HepG2 (cell line): Measurements from ENCODE around the gene IP6K3. TPM values are rescaled to one million over a fixed set of nuclear protein-coding genes. Genes with fewer than 3 reads are reported as not detected.

Experiments used
- EEA1 ChIP-seq: sonication (generic); formaldehyde crosslinking; IDR thresholded peaks from 2 replicates; pipeline ENCODE4 v1.5.1; 2020; ENCODE audit warnings: mild to moderate bottlenecking, missing genetic modification reagents, borderline replicate concordance
- FOXK1 ChIP-seq: sonication (generic); formaldehyde crosslinking; IDR thresholded peaks from 2 replicates; pipeline ENCODE4 v1.4.0; 2020; ENCODE audit warnings: low read depth, missing genetic modification reagents, borderline replicate concordance
- GABPB1 ChIP-seq: IDR thresholded peaks from 2 replicates; pipeline ENCODE4 v1.6.1; 2016; ENCODE audit warnings: mild to moderate bottlenecking, missing genetic modification reagents, moderate library complexity, missing compliant biosample characterization
- KLF11 ChIP-seq: IDR thresholded peaks from 2 replicates; pipeline ENCODE4 v1.6.1; 2016; ENCODE audit warnings: missing compliant biosample characterization
- KLF12 ChIP-seq: sonication (generic); formaldehyde crosslinking; IDR thresholded peaks from 2 replicates; pipeline ENCODE4 v1.4.0; 2020; ENCODE audit warnings: missing genetic modification reagents, borderline replicate concordance
- MEIS1 ChIP-seq: sonication (generic); formaldehyde crosslinking; IDR thresholded peaks from 2 replicates; pipeline ENCODE4 v1.9.0; 2021; ENCODE audit warnings: mild to moderate bottlenecking, missing genetic modification reagents, moderate library complexity, borderline replicate concordance
- NCOA5 ChIP-seq: sonication (generic); formaldehyde crosslinking; IDR thresholded peaks from 2 replicates; pipeline ENCODE4 v1.4.0; 2020; ENCODE audit warnings: missing genetic modification reagents
- PBX2 ChIP-seq: IDR thresholded peaks from 2 replicates; pipeline ENCODE4 v1.6.1; 2016; ENCODE audit warnings: control low read depth
- SIN3B ChIP-seq: fragments of 150-350 bp; IDR thresholded peaks from 2 replicates; pipeline ENCODE4 v1.6.1; 2014; ENCODE audit warnings: low read length
- SMARCC2 ChIP-seq: fragments of 450-650 bp; IDR thresholded peaks from 2 replicates; pipeline ENCODE4 v1.6.1; 2017; ENCODE audit warnings: antibody characterized with exemption, mild to moderate bottlenecking
- ZBTB10 ChIP-seq: sonication (generic); formaldehyde crosslinking; IDR thresholded peaks from 2 replicates; pipeline ENCODE4 v1.4.0; 2020; ENCODE audit warnings: missing genetic modification reagents, borderline replicate concordance
- ZMYM2 ChIP-seq: sonication (generic); formaldehyde crosslinking; IDR thresholded peaks from 2 replicates; pipeline ENCODE4 v1.8.0; 2022; ENCODE audit warnings: mild to moderate bottlenecking, missing genetic modification reagents
- ZNF17 ChIP-seq: sonication (generic); formaldehyde crosslinking; IDR thresholded peaks from 2 replicates; pipeline ENCODE4 v1.5.0; 2020; ENCODE audit warnings: mild to moderate bottlenecking, missing genetic modification reagents
- ZNF230 ChIP-seq: sonication (generic); formaldehyde crosslinking; IDR thresholded peaks from 2 replicates; pipeline ENCODE4 v1.4.0; 2020; ENCODE audit warnings: mild to moderate bottlenecking, missing genetic modification reagents
- ZNF331 ChIP-seq: sonication (generic); formaldehyde crosslinking; IDR thresholded peaks from 2 replicates; pipeline ENCODE4 v1.4.0; 2020; ENCODE audit warnings: missing genetic modification reagents
- ZNF562 ChIP-seq: sonication (generic); formaldehyde crosslinking; IDR thresholded peaks from 2 replicates; pipeline ENCODE4 v1.8.0; 2022; ENCODE audit warnings: missing genetic modification reagents, borderline replicate concordance
- ZNF7 ChIP-seq: IDR thresholded peaks from 2 replicates; pipeline ENCODE4 v1.6.1; 2016; ENCODE audit warnings: missing biosample characterization, missing genetic modification reagents
- ZNF891 ChIP-seq: sonication (generic); formaldehyde crosslinking; IDR thresholded peaks from 2 replicates; pipeline ENCODE4 v1.5.0; 2020; ENCODE audit warnings: mild to moderate bottlenecking, missing genetic modification reagents
- polyA plus RNA-seq, 8 experiments: library from polyadenylated mRNA; depleted of rRNA in 3 of 8; stranded (reverse) in 7 of 8; unstranded in 1 of 8; fragments of >200 nt; fragmentation: Illumina TruSeq in 4 of 8; extraction: Trizol in 4 of 8; gene quantifications; 2 replicates each; pipeline versions ENCODE4 v1.2.1 to v1.2.3, GENCODE V29; 2011 to 2016; ENCODE audit warnings: low read depth in 4 of 8, missing spikeins in 1 of 8, mixed read lengths in 1 of 8; ENCODE audit not compliant: insufficient read depth in 1 of 8
- total RNA-seq, 5 experiments: library from RNA; depleted of rRNA; stranded (reverse); fragments of >200 nt; fragmentation: Illumina TruSeq; extraction: Trizol; gene quantifications; 2 replicates each; pipeline ENCODE4 v1.2.3, GENCODE V29; 2016; ENCODE audit warnings: low read depth in 1 of 5
- TF ChIP-seq, protein P1 (sequence below): sonication (generic); formaldehyde crosslinking; IDR thresholded peaks from 2 replicates; pipeline ENCODE4 v1.4.0; 2020; ENCODE audit warnings: mild to moderate bottlenecking, missing genetic modification reagents
- TF ChIP-seq, protein P2 (sequence below): IDR thresholded peaks from 2 replicates; pipeline ENCODE4 v1.6.1; 2018; ENCODE audit warnings: missing genetic modification reagents
- TF ChIP-seq, protein P3 (sequence below): sonication (generic); formaldehyde crosslinking; IDR thresholded peaks from 2 replicates; pipeline ENCODE4 v1.8.1; 2023; ENCODE audit warnings: missing genetic modification reagents, mild to moderate bottlenecking, borderline replicate concordance
- TF ChIP-seq, protein P4 (sequence below): sonication (generic); formaldehyde crosslinking; IDR thresholded peaks from 2 replicates; pipeline ENCODE4 v1.8.0; 2022; ENCODE audit warnings: mild to moderate bottlenecking, missing genetic modification reagents; ENCODE audit not compliant: insufficient replicate concordance

The IP6K3 gene
- total and polyA plus RNA-seq, 2 of the 13 experiments (the other 11 are each of a cell fraction or from before 2014, with no cell fraction given) = 0.11 to 0.18 TPM

DNA sequence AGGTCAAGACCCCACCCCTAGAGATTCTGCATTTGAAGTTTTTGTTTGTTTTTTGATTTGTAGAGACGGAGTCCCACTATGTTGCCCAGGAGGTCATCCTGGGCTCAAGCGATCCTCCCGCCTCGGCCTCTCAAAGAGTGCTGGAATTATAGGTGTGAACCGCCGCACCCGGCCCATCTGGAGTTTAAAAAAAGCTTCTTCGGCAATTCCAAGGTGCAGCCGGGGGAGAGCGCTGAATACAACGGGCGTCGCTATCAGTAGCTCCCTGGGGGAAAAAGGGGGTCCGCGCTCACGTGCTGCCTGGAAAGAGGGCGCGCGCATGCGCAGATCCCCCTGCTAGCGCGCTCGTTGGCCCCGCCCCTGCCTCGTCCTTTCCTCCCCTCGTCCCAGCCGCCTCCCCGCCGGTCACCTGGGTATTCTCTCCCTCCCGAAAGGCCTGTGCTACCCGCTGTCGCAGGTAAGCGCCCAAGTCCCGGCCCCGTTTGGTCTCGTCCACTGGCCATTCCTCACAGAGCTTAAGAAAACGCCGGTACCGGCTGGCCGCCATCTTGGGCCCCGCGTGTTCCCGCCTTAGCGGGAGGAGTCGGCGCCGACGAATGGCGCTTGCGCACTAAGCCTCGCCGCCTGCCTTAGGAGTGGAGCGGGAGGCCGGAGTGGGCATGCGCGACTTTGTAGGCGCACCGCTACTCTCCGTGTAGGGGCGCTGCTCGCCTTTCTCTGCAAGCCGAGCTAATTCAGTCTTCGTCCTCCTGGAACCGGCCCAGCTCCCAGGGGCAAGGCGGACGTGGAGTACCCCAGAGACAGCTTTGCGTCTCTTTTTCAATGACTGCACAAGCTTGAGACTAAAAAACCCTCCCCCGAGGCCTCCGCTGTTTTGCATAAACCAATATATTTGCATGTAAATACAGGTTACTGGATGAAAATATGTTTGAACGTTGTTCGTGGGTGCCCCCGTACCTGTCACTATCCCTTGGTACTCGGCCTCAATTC lies 35.3 kb downstream of the IP6K3 start, which contains the start of gene UQCC2 (continued):
- TF ChIP-seq FOXK1 (CRISPR knock-in tag) = peak; percentile 79; the same call in 1 of the 2 replicates
- TF ChIP-seq GABPB1 (CRISPR knock-in tag) = peak; percentile 82
- TF ChIP-seq, protein P1, sequence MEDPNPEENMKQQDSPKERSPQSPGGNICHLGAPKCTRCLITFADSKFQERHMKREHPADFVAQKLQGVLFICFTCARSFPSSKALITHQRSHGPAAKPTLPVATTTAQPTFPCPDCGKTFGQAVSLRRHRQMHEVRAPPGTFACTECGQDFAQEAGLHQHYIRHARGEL = no peak
- TF ChIP-seq SMARCC2 = no peak
- TF ChIP-seq, protein P2, sequence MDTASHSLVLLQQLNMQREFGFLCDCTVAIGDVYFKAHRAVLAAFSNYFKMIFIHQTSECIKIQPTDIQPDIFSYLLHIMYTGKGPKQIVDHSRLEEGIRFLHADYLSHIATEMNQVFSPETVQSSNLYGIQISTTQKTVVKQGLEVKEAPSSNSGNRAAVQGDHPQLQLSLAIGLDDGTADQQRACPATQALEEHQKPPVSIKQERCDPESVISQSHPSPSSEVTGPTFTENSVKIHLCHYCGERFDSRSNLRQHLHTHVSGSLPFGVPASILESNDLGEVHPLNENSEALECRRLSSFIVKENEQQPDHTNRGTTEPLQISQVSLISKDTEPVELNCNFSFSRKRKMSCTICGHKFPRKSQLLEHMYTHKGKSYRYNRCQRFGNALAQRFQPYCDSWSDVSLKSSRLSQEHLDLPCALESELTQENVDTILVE = peak; percentile 85
- TF ChIP-seq, protein P3, sequence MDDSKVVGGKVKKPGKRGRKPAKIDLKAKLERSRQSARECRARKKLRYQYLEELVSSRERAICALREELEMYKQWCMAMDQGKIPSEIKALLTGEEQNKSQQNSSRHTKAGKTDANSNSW (CRISPR knock-in tag) = peak; percentile 38; the same call in 1 of the 2 replicates
- no peak for TF ChIP-seq NCOA5
- peak; percentile 96 for TF ChIP-seq ZNF891
- TF ChIP-seq SIN3B = peak; percentile 59; the same call in 1 of the 2 replicates
- TF ChIP-seq ZNF331 (CRISPR knock-in tag) = no peak; the same call in 1 of the 2 replicates
- no peak for TF ChIP-seq ZNF7
- TF ChIP-seq ZNF230 (CRISPR knock-in tag) = peak; percentile 96; the same call in 1 of the 2 replicates
- TF ChIP-seq, protein P4, sequence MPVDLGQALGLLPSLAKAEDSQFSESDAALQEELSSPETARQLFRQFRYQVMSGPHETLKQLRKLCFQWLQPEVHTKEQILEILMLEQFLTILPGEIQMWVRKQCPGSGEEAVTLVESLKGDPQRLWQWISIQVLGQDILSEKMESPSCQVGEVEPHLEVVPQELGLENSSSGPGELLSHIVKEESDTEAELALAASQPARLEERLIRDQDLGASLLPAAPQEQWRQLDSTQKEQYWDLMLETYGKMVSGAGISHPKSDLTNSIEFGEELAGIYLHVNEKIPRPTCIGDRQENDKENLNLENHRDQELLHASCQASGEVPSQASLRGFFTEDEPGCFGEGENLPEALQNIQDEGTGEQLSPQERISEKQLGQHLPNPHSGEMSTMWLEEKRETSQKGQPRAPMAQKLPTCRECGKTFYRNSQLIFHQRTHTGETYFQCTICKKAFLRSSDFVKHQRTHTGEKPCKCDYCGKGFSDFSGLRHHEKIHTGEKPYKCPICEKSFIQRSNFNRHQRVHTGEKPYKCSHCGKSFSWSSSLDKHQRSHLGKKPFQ = peak; percentile 87
- peak; percentile 92 for TF ChIP-seq MEIS1 (CRISPR knock-in tag)
- peak; percentile 88 for TF ChIP-seq ZBTB10 (CRISPR knock-in tag)
- no peak for TF ChIP-seq ZNF562
- no peak for TF ChIP-seq EEA1 (CRISPR knock-in tag)
- 0 out of 2 replicates have a peak, but pooled peaks have one; percentile 54 for TF ChIP-seq KLF12 (CRISPR knock-in tag)
- TF ChIP-seq KLF11 (CRISPR knock-in tag) = peak; percentile 84; the same call in 1 of the 2 replicates
- TF ChIP-seq PBX2 (CRISPR knock-in tag) = no peak
- 0 out of 2 replicates have a peak, but pooled peaks have one; percentile 22 for TF ChIP-seq ZMYM2
- TF ChIP-seq ZNF17 (CRISPR knock-in tag) = no peak
